Activated gamma-delta T cell treated with anti-CD3 and anti-CD28 coated beads, Interleukin-2, amount 50 U/mL, for 16 hours (primary cell): ENCODE results near the gene CERK.
"Not testable (repeated sequence)": the region's sequence is repeated elsewhere in the genome, so short reads cannot be mapped to it uniquely, and the experiment has no call there.

Experiments used
- DNase-seq: peaks from one replicate; pipeline ENCODE4 v3.0.0-alpha.2; 2020; ENCODE audit warnings: low read depth

CERK gene

DNA sequence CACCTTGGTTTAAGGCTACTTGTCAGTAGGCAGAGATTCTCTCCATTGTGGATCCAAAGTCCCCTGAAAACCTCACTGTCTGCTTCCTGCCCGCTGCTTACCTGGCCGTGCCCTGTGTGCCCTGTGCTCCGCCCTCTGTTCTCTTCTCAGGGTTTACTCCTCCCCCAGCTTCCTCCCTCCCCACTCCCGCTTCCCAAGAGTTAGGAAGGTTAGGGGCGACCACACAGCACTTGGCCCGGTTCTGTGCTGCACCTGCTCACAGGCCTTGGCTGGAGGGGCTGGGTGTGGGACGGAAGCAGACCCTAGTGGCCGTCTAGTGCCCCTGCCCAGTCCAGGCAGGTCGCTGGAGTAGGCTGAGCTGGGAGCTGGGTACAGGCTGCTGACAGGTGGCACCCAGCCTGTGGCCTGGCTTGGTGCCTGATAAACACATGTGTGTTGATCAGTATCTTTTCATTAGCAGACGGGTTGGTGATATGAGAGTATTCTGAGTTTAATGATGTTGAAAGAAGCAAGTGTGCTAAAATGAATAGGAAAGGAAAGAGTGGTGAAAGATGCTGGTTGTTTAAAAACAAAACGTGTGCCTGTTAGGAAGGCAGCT lies 77.3 kb downstream of the CERK start:
- DNase-seq = no peak

DNA sequence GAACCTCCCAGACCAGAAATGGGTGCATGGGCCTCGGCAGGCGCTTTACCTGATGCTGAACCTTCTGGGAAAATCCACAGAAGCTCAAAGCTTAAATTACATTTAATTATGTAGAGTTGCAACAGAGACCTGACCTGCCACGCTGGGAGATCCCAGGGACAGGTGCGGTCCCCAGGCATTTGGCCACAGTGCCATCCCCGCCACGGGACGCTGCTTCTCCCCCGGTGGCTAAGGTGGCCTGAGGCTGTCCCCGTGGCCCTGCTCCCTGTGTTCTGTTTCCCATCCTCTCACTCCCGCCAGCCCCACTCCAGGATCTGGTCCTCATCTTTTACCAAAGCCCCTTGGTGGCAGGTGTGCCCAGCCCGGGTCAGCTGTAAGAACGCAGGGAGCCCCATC lies 78.3 kb downstream of the CERK start:
- DNase-seq = no peak

DNA sequence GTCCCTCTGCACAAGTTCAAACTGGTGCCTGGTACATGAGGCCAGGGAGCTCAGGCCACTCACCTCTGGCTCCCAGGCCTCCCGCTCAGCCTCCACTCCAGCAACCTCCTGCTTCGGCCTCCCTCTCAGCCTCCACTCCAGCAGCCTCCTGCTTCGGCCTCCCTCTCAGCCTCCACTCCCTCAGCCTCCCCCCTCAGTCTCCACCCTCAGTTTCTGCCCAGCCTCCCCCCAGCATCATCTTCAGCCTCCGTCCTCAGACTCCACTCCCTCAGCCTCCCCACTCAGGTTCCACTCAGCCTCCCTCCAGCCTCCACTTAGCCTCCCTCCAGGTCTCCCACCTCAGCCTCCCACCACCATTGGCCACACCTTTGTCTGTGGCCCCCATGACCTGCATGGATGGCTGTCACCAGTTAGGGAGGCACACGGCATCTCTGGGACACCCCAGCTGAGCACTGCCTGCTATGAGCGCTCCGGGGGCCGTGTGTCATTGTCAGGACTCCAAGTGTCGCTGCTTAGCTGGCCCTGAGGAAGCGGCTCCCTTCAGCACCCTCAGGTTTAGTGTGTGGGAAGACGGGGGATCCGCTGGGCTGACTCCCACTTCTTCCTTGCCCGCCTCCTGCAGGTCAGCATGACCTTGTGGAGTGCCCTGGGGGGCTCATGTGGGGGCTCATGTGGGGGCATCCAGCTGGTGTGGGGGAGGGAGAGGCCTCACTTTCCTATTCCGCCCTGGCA lies 78.8 kb downstream of the CERK start:
- DNase-seq = no peak

DNA sequence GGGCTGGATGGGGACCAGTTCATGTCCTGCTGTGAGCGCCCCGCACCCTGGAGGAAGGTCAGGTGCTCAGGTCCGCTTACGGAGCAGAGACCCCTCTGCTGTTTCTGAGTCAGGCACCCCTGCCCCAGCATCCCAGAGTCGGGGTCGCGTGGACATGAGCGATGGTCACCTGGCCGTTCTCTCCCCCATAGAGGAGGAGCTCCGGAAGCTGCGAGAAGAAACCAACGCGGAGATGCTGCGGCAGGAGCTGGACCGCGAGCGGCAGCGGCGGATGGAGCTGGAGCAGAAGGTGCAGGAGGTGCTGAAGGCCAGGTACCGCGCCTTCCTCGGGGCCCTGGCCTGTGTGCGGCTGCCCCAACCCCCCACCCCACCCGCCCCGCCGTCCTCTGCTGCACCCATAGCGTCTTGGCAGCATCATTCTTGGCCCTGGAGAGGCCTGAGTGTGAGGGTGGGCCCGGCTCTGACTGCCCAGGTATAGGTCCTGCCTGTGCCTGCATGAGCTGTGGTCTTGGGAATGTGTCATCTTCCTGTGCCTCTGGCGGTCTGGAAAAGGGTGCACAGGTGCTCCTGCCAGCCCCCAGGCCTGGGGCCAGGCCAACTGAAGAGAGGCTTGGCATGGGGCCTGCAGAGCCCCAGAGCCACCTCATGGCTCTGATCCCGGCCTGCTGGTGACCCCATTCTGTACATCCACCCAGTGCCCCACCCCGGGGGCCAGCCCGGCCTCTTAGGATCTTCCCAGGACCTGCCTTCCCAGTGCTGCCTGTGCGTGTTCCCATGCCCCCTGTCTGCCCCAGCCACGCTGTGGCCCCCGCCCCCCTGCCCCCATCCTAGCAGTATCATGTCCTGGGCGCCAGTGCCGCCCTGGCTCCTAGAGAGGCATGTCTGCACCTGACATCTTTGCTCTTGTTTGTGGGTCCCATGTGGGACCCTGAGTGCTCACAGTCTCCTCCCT lies 79.8 kb downstream of the CERK start:
- no peak for DNase-seq

DNA sequence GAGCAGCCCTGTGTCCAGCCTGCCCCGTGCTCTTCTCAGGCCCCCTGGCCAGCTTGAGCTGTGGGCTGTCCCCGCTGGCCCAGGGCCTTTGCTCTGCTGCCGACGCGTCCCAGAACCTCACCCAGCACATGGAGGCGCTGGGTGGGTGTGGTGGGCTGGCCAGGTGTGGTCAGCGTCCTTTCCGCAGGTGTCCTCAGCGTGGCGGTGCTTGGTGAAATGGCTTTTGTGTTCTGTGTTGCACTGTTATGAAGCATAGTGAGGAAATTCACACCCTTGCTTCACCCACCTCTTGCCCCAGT lies 80.4 kb downstream of the CERK start:
- no peak for DNase-seq

DNA sequence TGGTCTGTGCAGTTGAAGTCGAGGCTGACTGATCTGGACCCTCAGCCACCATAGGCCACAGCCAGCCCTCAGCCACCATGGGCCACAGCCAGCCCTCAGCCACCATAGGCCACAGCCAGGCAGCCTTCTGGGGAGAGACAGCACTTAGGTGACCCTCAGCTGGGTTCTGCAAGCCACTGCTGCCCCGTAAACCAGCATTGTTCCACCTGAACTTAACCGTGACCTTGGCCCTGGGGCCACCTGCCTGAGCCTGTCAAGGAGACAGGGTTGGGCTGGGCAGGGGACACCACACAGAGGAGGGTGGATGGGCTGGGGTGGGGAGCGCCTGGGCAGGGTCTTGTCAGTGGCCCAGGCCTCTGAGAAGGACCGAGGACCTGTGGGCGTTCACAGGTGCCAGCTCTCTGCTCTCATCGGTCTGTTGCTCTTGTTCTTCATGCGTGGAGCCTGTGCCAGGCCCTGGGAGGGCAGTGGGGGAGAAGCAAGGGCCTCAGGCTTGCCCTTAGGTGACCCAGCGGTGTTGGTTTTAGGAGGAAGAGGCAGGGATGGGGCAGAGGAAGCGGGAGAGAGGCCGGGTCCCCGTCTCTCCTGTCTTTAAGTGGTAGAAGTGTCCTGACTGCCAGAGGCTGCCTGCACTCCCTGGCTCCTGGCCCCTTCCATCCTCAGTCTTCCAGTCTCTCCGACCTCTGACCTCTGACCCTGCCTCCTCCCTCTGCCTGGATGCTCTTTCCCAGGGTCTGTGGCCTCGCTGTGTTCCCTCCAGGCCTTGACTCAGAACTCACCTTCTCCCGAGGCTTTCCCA lies 81.0 kb downstream of the CERK start:
- DNase-seq = no peak

DNA sequence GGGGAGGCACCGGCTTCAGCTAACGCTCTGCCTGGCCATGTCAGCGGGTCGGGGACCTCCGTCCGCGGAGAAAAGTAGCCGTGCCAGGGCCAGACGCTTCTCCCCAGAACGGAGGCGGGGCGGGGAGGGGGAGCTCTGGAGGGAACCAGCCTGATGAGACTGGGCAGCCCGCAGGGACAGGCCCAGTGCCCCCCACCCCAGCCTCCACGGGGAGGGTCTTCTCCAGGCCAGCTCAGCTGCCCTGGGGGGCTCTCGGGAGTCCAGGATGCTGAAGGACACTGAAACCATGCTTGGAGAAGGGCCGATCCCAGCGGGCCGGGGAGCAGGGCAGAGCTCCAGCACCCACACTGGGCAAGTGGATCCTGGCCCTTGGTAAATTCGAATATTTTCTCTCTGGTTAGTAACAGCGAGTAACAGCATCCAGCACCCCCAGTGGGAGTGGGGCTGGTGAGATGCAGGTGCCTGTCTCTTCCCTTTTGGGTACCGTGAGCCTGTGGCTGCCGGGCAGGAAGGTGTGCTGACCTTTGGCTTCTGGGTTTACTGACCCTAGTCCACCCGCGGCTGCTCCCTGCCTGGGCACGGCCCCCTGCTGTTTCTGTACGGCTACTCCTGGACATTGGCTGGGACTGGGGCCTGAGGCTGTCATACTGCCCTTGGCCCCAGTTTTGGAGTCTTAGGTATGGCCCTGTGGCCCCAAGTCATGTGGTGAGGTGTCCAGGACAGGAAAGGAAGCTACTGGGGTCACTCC lies 82.0 kb downstream of the CERK start:
- DNase-seq = no peak

DNA sequence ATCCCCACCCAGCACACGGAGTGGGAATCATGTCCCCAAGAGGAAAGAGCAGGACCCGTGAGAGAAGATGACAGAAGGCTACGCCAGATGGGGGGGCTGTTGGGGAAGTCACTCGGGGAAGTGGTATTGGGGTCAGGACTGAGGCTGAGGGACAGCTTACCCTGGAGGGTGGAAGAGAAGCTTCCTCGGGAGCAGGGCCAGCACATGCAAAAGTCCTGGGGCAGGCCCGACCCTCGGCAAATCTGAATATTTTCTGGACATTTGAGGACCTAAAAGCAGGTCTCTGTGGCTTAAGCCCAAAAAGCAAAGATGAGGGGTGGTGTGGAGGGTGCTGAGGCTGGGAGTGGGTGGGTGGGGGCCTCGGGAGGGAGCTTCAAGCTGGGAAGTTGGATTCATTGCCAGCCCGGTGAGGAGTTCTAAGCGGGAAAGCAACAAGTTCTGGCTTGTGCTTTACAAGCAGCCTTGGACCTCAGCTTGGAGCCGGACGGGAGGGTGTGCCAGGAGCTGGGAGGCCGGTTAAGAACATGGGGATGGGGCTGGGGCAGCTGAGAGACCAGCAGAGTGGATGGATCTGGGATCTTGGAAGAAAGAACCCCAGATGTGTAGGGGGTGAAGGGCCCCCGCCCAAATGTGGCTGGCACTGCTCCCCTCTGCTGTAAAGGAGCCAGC lies 83.0 kb downstream of the CERK start:
- no peak for DNase-seq

DNA sequence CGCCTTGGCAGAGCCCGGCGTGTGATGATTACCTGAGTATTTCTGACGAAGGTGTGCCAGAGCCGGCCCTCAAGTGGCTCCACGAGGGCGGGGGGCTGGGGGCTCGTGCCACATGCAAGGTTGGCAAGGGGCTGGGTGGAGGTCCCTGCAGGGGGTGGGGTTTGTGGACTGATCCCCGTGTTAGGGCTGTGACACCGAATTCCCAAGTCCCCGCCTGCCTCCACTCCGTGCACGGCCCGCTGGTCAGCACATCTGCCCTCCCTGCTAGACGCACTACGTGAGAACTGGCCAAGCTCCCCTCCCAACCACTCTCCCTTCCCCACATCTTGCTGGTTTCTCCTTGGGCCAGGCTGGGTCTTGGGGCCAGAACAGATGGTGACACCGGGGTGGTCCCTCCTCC lies 83.6 kb downstream of the CERK start:
- DNase-seq = no peak

DNA sequence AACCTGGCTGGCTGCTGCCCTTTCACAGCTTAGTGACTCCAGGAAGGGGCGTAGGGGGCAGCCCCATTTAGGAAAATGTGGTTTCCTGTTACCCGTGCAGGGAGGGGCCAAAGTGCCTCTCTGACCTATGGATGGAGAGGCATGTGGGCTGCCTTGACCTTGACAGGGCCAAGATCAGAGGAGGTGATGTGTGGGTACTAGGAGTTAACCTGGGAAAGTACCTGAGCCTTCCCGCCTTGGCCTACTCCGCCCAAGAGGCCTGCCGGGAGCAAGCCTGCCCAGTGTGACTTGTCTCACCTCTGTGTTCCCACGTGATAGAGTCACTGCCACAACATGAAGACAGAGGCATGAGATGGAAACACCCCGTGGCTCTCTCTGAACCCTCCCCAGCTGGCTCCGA lies 84.5 kb downstream of the CERK start:
- DNase-seq = no peak

DNA sequence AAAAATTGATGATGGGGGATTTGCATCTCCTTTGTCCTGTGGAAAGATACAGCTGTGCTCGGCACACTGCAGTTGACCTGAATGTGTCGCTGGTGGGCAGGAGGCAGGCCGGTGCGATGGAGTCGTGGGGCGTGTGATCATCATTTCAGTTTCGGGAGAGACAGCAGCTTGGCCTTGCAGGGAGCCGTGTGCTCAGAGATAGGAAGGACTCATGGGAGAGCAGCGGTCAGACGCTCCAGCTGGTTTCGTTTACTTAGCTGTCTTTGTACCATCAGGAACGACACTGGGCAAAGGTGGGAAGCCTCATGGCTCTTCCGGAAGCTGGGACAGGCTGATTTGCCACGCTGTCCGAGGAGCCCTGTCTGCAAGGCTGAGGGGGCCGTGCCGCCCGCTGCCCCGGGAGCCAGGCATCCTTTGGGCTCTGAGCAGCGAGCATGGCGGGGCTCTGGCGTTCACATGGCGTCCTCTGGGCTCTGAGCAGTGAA lies 85.2 kb downstream of the CERK start:
- DNase-seq = no peak

DNA sequence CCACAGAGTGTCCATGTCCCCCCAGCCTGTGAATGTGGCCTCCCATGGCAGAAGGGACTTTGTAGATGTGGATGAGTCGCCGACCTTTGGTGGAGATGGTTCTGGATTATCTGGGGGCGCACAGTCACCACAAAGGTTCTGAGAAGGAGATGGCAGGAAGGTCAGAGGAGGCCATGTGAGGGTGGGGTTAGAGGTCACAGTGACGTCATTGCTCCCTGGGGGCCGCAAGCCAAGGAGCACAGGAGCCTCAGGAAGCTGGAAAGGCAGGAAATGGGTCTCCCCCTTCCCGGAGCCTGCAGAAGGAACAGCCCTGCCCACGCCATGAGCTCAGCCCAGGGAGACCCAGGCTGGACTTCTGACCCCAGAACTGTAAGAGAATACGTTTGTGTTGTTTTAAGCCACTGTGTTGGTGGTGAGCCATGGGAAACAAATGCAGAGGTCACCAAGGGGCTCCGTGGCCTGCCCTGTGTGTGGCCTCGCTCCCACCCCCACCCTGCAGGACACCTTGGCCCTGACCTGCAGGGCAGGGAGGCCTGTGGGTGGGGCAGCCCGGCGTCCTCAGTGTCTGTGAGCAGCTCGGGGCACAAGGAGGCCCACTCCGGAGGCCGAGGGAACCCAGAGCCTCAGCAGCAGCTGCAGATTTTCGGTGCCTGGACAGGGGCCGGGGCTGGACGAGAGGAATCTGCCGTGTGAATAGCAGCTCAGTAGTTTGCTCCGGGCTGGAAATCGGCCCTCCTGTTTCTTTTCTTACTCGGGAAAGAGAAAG lies 85.8 kb downstream of the CERK start:
- no peak for DNase-seq

DNA sequence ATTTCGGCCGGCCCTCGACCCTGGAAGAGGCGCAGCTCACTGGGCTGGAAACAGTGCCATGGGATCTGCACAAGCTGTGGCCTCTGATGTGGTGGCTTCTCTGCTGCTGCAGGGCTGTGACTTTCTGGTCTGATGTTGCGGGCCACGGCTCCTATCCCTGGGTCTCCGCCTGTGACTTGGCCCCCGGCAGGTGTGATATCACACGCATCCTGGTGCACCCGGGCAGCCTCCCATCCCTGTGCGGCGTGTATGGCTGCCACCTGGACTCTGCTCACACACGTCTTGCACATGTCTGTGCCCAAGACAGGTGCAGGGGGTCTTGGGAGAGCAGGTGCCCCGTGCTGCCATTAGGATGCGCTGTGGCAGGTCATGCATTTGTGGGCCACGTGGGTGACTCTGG lies 86.7 kb downstream of the CERK start:
- DNase-seq = no peak

DNA sequence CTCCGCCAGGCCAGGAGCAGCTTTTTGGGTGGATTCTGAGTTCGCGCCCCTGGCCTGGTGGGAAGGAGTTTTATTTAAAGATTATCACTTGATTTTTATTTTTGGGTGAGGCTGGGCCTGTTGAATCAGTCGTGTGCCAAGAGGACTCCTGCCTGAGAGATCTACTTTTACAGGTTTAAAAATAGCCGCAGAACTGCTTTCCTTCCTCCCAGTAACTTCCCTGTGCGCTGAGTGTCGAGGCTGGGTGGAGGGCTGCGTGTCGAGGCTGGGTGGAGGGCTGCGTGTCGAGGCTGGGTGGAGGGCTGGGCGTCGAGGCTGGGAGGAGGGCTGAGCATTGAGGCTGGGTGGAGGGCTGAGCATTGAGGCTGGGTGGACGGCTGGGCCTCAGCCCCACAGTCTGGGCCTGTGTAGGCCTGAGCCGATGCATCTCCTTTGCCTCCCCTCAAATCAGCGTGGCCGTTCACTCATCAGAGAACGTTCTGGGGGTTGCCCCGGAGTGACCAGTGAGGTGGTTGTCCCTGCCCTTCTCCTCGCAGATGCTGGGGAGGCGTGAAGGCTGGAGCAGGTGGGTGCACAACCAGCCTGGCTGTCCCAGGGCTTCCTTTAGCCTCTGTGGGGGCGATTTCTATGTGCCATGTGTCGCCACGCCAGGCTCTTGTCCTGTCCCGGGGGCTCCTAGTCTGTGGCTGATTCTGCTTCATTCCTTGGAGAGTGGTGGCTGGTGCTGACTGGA lies 87.8 kb downstream of the CERK start:
- no peak for DNase-seq

DNA sequence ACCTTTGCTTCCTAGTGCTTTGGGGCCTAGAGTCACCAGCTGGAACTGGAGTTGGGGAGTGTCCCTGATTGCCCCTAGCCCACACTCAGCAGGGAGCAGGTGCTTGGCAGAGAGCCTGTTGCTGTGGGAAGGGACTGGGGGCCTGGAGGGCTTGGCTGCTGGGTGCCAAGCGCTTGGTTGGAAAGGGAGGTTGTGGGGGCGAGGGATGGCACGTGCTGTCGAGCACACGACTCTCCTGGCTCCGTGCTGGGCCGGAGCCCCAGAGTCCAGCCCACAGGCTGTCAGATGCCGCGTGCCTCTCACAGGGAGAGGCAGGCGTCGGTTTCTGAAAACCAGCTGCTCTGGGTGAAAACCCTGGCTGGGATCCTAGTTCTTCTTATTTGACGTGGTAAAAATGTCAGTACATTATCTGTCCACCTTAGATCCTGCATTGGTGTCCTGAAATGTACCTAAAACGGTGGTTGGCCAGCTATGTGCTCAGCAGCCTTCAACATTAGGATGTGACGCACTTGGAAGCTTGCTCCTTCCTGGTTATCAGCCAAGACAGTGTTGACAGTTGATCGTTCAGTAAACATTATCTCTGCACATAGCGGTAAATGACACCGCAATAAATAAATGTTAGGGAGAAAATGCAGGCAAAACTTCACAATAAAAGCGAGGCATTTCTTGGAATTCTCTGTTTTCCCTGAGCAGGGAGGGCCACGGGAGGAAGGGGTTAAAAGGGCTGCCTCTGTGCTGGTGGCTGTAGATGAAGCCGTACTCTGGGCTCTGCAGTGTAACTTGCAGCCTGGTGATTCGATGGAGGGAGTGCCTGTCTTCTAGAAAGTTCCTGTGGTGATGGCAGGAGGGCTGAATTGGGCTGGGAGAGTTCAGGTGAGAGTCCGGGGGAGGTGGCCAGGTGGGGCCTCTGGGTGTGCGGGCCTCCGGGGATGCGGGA lies 88.6 kb downstream of the CERK start:
- DNase-seq = no peak

DNA sequence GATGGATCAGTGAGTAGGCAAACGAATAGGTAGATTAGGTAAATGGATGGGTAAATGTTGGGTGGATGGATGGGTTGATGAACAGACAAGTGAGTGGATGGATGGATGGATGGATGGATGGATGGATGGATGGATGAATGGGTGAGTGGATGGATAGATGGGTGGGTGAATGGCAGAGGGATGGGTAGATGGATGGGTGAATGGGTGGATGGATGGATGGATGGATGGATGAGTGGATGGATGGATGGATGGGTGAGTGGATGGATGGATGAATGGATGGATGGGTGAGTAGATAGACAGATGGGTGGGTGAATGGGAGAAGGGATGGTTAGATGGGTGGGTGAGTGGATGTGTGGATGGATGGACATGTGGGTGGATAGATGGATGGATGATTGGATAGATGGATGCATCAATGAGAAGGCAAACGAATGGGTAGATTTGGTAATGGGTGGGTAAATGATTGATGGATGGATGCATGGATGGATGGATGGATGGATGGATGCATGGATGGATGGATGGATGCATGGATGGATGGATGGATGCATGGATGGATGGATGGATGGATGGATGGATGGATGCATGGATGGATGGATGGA lies 89.7 kb downstream of the CERK start:
- DNase-seq = not testable (repeated sequence)

DNA sequence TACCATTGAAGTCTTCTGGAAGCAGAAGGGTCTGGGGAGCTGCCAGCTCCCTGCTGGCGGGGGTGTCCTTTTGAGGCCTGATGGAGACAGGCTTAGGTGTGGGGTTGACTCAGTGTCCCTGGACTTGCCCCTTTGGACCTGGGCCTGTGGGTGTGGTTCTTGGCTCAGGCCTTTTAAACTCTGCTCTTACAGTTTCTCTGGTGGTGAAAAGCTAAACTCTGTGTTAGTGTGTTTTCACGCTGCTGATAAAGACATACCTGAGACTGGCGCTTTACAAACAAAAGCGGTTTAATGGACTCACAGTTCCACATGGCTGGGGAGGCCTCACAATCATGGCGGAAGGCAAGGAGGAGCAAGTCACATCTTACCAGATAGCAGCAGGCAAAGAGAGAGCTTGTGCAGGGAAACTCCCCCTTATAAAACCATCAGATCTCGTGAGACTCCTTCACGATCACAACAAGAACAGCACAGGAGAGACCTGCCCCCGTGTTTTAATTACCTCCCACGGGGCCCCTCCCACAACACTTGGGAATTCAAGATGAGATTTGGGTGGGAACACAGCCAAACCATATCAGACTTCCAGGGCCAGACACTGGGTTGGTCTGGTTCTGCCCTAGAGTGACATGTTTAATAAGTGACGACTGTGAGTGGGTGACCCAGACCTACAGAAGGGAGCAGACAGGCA lies 91.4 kb downstream of the CERK start:
- DNase-seq = no peak
